HG03175 (cell line): ENCODE data around the gene C17orf114.
"Not testable (repeated sequence)": the region's sequence is repeated elsewhere in the genome, so short reads cannot be mapped to it uniquely, and the experiment has no call there.

Experiments
- ATAC-seq: cut with Tn5 transposase; IDR thresholded peaks from one replicate; pipeline ENCODE4 v1.9.1; 2021; ENCODE audit warnings: mild to moderate bottlenecking, moderate library complexity; ENCODE audit not compliant: unreplicated experiment

Gene C17orf114

DNA sequence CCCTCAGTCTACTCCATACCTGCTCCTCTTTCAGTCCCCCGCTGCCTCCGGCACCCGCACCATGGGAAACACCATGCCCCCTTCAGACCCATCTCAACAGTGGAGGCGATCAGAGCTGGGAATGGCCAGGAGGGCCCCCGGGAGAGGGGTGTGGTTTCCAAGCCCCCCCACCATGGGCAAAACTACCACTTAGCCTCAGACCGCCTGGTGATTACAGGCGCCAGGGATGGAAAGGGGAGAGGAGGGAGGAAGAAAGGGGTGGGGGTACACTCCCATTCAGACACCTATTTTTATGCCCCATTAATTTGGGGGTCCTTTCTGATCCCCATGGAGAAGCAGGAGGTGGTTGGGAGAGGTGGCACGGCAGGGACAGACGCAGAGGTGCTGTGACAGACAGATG lies at the start of gene C17orf114:
TSS of gene C17orf114 (minus strand) at position 101 of the 400 bp plus-strand sequence.
- no peak for ATAC-seq

GRCh38 chr17:4851084-4851483 lies 49.0 kb upstream of the C17orf114 start:
- no peak for ATAC-seq

- ATAC-seq = no peak
These were observed 48.1 kb upstream of the C17orf114 start for GRCh38 chr17:4850246-4850645.

- no peak for ATAC-seq
These were observed 46.9 kb upstream of the C17orf114 start for GRCh38 chr17:4849011-4849536.

- ATAC-seq = no peak
These were observed 44.7 kb upstream of the C17orf114 start for GRCh38 chr17:4846635-4847390.

DNA sequence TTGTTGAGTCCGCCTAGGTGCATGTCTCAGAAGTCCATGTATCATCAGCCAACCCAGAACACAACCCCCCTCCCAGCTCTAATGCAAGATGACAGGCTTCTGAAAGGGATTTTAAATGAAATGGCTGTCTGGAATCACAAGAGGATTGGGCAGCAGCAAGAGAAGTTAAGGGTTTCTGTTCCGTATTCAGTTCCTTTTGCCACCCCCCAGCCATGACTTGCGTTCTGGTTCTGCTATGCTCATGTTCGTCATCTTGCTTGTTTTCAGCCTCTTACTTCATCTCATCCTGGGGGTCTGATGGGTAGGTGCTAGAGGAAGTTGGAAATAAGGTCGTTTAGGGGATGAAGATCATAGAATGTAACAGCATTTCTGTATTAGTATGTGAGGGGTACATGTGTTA lies 43.0 kb upstream of the C17orf114 start:
- no peak for ATAC-seq

DNA sequence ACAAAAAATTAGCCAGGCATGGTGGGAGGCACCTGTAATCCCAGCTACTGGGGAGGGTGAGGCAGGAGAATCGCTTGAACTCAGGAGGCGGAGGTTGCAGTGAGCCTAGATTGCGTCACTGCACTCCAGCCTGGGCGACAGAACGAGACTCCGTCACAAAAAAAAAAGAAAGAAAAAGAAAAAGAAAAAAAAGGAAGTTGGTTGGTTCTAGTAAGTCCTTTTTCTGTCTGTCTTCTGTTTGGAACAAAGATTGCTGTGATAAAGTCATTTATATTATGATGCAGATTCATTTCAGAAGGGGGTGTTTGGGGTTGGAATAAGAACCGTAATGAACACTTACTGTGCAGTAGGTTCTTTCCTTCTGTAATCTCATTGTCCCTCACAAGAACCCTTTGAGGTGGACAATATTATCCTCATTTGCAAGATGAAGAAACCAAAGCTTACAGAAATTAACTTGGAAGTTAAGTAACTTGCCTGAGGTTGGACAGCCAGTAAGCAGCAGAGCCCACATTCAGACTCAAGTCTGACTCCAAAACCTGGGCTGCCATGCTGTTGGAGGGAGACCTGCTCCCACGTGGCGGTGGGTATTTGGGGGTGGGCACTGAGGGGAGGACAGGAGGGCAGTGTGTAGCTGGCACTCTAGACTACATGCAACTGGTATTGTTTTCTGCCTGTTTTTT lies 41.3 kb upstream of the C17orf114 start:
- ATAC-seq = no peak

DNA sequence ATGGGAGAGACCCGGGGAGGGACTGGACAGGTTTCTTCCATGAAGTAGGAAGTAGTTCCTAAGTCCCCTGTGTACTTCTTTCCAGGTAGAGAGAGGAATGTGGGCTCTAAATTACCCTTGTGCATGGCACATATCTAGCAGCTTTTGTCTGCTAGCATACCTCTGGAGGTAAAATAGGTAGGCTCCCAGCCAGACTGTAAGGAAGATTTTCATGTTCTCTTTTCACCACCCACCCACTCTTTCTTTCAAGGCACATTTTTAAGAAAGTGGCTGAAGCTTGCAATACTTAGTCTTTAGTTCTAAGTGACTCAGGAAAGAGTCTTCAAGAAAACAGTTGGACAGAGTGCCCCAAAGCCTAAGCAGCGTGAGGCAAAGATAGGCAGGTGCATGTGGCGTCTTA lies 40.2 kb upstream of the C17orf114 start:
- no peak for ATAC-seq

DNA sequence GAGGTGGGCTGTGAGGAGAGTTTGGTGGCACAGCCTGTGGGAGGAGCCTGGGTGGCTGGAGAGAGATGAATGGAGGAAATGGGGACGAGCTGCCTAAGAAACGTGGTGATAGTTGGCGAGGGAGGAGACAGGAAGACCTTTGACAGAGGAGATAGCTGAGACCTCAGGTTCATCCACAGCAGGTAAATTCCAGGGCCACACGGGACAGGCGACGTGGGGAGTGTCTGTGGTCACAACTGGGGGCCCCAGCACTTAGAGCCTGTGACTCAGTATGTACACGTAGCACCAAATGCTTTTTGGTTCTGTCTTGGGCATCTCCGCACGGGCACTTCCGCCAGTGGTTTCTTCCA lies 38.7 kb upstream of the C17orf114 start:
- ATAC-seq = no peak

DNA sequence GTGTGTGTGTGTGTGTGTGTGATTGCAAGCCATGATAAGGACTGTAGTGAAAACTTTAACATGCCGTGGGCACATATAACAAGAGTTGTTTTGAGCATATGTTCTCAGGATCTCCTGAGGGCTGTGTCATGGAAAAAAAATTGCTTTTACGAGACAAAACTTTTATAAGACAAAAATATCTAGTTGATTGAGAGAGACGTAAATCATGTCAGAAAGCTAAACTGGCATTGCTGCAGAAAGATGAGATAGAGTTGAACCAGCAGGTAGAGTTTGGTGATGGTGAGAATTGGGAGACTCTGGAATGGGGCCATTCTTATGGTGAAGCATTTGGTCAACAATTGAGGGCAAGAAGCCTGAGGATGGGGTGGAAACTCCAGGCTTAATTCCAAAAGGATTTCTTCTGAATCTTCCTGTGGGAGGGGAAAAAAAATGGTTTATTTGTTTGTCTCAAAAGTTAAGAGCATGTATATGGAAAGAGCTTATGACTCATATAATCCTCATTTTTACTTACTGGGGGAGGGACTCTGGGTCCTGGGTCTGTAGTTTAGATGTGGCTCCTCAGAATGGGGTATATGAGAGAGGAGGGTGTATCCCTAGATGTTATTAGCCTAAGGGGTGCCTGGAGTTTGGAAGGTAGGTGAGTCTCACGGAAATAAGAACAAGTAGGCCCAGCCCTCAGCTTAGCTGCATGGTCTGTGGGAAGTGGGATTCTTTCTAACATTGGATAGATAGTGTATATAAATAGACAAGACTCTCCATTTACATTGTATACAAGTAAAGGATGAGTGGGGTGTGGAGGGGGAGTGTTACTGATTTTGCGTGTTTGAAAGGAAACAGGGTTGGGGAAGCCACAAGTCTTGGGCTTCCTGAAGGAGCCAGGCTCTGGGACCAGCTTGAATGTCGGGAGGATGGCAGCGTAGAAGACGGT lies 38.1 kb upstream of the C17orf114 start:
- no peak for ATAC-seq

DNA sequence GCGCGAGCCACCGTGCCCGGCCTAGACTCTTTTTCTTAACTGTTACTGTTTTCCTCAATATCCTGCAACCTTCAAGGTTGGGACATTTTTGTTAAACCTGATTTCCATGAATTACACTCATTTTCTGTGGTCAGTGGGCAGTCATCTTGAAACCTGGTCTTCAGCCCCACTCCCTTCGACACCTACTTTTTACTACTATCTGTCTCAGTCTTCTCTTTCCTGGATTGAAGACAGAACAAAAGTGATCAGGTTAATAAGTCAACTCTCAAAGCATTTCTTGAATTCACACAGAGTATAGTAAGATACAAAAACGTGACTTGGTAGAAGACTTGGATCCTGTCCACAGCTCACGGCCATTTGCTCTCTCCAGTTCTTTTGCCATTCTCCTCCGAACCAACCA lies 37.1 kb upstream of the C17orf114 start:
- no peak for ATAC-seq

DNA sequence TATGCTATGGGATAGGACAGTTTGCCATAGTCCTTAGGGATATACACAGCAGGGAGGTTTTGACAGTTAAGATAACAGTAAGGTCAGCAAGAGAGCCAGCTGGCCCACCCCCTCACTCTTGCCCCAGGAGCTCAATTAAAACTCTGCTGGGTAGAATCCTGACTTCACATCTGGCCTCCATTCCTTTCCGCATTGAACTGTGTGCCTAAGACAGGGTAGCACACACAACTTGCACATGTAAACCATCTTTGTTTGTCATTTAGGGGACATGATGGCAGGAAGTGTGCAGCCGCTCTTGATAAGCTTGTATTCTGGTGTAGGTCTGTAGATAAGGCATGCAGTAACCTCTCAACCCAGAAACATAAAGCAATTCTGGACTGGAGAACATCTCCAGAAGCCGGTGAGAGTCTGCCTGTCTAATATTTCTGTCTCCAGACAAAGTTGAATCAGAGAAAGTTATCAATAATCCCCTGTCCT lies 36.2 kb upstream of the C17orf114 start:
- ATAC-seq = no peak

GRCh38 chr17:4837471-4838308 lies 35.6 kb upstream of the C17orf114 start:
- no peak for ATAC-seq

GRCh38 chr17:4836221-4836620 lies 34.1 kb upstream of the C17orf114 start:
- no peak for ATAC-seq

DNA sequence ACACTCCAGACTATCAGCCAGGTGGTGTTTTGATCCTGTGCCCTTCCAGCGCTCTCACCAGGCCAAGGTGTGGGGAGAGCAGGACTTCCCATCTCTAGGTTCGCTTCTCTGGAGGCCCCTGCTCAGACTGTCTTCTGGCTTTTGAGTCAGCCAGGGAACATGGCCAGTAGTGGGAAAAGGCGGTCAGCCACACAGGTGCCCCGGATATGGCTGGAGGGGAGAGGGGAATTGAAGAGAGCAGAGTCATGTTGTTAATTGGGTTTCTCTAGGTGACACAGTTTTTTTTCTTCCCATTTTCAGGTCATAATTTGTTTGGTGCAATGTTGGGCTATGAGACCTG lies 32.5 kb upstream of the C17orf114 start:
- no peak for ATAC-seq

DNA sequence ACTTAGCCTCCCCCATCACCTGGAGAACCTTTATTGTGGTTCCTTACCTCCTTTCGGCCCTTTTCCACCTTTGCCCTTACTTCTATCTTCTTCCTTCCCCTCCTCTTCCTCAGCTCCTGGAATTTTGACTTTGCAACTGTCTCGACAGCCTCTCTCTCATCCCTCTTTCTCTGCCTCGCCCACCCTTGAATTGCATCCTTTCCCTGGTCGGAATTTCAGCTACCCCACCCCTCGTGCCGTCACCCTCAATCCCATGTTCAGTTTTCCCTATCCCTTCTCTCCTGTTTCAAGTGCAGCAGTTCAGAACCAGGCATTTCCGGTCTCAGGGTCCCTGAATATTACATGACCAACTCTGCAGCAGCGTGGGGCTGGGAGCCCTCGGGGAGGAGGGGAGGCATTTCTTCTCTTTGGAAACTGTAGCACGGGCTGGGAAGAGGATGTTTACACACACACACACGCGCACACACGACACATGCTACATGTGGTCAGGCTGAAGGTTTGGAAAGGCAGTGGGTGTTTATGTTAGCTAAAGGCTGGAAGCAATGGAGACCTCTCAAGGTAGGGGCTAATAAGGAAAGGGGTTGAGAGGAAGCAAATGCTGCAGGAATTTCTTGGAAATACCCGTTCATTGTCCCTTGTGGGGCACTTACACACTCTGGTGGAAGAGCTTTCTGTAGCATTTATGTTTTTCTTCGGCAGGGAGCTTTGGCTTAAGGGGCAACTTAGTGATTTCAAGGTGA lies 32.0 kb upstream of the C17orf114 start:
- no peak for ATAC-seq

DNA sequence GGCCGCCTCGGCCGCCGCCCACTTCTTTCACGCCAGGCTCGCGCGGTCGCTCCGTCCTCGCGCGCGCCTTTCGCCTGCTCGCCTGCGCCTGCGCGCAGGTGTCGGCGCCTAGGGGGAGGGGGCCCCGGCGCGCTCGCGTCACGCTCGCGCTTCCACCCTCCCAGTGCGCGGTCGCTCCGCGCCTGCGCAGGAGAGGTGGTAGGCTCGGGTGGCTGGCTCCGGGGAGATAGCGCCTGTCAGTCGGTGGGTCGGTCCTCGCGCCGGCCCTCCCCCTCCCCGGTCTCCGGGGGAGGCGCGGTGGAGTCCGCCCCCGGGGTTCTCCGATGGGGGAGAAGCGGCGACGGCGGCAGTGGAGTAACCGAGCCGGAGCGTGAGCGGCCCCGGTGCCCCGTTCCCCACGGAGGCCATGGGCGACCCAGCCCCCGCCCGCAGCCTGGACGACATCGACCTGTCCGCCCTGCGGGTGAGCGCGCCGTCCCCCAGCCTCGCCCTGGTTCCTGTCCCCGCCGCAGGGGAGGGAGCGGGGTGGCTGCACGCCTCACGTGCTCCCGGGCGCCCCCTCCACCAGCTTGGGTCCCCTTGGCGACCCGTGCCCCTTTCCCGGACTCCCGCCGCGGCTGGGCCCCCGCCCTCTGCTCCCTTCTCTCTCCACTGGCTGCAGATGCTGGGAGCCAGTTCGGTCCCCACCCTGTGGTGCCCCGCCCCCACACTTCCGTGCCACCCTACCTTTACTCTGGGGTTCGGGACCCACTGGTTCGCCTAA lies 31.2 kb upstream of the C17orf114 start, which contains the start of gene MINK1:
TSS of gene MINK1 (plus strand) at position 163 of the 763 bp plus-strand sequence. CDS start at position 407, 244 bp downstream.
- peak; percentile 79 for ATAC-seq

DNA sequence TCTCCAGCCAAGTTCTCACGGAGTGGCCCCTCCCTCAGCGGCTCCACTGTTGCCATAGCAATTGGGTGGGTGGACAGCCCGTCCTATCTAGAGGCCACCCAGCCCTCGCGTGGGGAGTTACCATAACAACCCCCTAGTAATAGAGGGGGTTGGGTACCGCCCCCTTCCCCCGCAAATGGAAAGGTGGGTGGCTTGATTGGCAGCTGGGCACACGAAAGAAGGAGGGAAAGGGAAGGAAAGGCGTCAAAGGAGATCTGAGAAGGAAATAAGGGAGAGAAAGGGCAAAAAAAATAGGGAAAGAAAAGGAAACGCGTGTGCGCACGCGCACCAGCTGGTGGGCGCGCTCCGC lies 30.7 kb upstream of the C17orf114 start:
- not testable (repeated sequence) for ATAC-seq

DNA sequence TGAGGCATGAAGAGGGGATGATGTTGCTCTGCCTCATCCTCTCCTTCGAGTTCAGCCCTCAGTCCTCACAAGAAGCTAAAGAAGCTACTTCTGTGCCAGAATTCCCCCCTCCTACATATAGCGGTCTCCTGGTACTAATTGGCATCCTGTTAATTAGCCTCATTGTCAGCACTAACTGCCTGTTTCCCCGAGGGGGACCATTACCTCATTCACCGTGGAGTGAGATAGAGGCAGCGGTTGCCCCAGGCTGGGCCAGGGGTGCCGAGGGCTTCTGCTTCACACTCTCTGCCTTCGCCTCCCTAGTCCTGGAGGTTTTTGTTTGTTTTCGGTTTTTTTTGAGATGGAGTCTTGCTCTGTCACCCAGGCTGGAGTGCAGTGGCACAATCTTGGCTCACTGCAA lies 25.3 kb upstream of the C17orf114 start:
- ATAC-seq = no peak
